ENCODE data around the gene TBX3.
A peak's percentile ranks its signal among the peaks of the same experiment; 100 is the strongest.

DNA sequence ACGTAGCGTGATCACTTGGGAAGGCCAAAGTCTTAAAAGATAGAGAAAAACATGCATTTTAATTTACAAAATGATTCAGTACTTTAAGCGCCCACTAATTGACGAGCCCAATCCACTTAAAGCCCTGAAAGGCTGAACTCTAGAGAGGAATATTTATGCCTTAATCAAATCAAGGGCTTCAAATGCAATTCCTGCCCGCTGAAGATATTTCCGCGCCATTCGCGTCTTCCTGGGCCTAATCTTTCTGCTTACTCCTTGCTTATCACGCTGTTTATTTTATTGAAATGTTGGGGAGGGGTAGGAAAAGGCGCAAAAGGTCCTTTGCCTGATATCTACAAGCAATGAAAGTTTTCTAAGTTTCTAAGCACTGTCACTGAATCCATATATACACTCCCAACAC lies 4.0 kb downstream of the TBX3 start:
- TF ChIP-seq ISL1 (CRISPR knock-in tag; IDR thresholded peaks at IDR 0.05) (peak; percentile 73), ARNTL (CRISPR knock-in tag; IDR thresholded peaks at IDR 0.05; ENCODE audit: borderline replicate concordance, low read depth) (no peak), ZC3H10 (CRISPR knock-in tag; IDR thresholded peaks at IDR 0.05) (no peak), BACH2 (CRISPR knock-in tag; IDR thresholded peaks at IDR 0.05; ENCODE audit: borderline replicate concordance) (no peak), ZNF70 (CRISPR knock-in tag; IDR thresholded peaks at IDR 0.05) (no peak)
- TF ChIP-seq, protein P1, sequence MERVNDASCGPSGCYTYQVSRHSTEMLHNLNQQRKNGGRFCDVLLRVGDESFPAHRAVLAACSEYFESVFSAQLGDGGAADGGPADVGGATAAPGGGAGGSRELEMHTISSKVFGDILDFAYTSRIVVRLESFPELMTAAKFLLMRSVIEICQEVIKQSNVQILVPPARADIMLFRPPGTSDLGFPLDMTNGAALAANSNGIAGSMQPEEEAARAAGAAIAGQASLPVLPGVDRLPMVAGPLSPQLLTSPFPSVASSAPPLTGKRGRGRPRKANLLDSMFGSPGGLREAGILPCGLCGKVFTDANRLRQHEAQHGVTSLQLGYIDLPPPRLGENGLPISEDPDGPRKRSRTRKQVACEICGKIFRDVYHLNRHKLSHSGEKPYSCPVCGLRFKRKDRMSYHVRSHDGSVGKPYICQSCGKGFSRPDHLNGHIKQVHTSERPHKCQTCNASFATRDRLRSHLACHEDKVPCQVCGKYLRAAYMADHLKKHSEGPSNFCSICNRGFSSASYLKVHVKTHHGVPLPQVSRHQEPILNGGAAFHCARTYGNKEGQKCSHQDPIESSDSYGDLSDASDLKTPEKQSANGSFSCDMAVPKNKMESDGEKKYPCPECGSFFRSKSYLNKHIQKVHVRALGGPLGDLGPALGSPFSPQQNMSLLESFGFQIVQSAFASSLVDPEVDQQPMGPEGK (CRISPR knock-in tag; IDR thresholded peaks at IDR 0.05; ENCODE audit: borderline replicate concordance): no peak
